Stimulated activated CD8-positive, alpha-beta memory T cell treated with anti-CD3 and anti-CD28 coated beads, Interleukin-7, amount 100 ng/mL, for 48 hours (primary cell): Measurements from ENCODE around the gene ATRIP.

Experiments used
- DNase-seq, 2 donors: peaks; one replicate each; pipeline ENCODE4 v3.0.0-alpha.2; 2020; ENCODE audit warnings: low read depth in 1 of 2; ENCODE audit errors: extremely low read depth in 1 of 2

The ATRIP gene

DNA sequence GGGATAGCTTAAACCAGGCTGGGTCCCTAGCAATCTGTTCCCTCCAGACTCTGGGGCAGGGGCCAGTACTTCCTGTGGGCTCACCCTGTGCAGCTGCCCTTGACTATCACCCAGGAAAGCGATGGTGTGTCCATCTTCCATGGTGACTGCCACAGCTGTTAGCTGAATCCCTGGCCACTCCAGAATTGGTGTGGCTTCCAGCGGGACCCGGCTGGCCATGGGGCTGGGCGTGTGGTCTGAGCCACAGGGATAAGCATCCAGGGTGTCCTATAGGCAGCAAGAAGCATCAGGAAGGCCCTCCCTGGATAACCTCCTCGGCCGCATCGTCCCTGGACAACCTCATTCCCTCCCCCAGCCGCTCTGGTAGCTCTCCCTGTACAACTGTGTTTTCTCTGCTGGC lies 23.9 kb upstream of the ATRIP start:
- no peak for DNase-seq

DNA sequence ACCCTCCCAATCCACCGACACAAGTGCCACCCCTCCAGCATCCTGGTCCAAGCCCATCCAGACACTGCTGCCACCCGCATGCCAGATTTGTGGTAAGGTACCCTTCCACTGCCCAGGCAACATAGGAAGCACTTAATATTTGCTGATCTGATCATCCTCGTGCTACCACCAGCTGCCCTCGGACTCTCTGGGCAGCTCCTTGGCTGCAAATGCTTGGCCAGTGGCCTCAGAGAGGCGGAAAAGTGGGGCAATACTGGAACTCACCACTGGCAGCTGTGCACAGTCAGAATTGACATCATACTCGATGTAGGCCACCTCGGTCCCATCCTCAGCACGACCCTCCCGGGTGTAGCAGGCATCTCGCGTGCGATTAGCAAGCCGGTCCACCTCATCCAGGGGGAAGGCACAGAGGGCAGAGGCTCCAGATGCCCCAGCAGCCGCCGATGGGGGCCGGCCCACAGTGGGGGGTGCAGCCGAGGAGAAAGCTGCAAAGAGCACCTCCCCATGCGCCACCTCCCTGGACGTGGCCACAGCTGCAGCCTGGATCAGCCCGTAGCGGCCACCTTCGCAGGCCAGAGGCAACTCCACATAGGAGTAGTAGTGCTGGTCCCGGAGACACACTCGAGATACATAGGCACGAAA lies 23.2 kb upstream of the ATRIP start:
- DNase-seq, result no peak

DNA sequence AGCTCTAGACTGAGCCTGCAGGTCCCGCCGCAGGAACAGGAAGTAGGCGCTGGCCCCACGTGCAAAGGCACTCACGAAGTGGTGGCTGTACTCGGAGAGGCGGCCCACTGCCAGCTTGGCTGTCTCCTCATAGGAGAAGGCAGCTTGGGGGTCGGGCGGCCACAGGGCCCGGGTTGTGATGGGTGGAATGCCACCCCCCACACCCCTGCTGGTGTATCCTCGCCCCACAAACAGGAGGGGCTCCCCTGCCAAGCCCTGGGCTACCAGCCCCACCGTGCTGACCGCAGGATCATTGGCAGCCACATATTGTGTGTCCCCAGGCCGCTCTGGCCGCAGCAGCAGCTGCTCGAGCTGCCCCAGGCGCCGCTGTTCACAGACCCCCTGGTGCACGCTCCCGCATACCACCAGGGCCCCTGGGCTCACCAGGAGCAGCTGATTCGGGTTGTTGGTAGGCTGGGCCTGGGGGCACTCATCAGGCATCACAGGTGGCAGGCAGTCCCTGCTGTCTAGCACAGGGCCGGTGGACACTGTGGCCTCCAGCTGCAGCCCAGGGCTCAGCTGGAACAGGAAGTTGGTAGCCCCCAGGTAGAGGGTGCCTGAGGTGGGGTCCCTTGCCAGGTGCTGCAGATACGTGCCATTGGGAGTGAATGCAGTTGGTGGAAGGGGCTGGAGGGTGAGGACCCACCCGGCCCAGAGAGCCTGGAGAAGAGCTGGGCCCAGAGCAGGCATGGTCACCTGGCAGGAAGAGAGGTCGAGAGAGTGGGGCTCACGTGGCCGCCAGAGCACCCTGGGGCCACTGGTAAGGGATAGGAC lies 22.4 kb upstream of the ATRIP start:
- no peak for DNase-seq

DNA sequence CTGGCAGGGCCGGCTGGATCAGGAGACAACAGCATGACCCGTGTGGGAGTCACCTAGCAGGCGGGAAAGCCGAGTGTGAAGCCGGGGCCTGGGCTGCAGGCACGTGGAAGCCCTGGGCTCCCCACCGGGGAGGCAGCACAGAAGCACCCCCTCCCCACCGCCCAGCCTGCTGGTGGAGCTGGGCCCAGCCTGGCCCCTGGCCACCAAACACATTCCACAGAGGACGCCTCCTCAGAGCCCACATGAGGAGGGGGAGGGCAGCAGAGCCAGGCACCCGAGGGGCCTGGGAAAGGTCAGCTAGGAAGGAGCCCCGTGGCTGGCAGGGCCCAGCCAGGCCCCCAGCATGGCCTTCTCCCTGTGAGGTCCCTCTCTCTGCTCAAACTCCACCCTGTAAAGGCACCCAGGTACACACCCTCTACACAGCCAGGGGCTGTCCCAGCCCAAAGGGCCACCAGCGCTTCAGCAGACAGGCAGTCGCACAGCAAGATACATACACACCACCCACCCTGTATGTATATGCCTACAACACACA lies 21.2 kb upstream of the ATRIP start:
- no peak for DNase-seq

DNA sequence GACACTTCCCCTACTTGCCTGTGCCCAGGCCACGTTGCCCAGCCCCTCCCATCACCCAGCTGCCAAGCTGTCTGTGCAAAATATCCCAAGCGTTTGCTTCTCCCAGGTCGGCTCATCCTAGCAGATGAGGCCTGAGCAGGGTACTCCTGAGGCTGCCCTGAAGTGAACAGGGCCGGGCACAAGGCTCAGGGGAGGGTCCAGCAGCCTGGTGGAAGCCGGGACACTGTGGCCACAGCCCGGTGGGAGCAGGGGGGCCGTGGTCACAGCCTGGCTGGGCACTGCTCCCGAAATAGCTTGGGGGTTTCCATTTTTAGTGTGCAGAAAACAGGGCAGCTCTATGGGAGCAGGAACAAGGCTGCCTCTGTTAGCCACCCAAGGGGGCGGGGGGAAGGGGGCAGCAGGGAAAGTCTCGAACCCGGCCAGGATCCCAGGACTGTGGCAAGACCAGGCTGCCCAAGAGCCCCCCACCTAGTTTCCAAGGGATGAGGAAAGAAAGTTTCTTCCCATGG lies 20.1 kb upstream of the ATRIP start:
- DNase-seq, result no peak

DNA sequence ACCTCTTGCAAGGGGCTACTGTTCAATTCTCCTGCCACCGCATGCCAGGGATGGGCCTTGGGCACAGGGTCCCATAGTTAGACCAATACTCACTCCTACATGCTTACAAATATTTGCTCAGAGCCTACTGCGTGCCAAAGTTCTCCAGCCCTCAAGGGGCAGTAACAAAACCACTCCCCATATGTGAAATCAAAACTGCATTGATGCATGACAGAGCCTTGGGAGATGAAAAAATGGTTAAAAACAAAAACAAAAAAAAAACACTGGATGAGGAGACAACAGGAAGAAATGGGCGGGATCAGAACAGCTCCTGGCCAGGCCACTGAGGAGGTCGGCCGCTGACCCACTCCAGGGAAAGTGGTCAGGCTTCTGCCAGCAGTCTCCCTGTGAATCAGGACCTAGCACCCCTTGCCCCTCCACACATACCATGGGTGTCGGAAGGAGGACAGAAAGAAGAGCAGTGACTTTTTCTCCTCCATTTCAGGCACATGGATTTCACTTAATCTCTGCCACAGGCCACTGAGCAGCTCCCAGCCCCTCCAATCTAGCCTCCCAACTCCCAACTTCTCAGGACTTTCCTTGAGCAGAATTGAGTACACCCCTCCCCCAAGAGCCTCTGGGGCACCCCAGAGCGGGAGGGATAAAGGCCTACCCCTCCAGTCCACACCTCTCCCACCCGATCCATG lies 19.4 kb upstream of the ATRIP start:
- no peak for DNase-seq

DNA sequence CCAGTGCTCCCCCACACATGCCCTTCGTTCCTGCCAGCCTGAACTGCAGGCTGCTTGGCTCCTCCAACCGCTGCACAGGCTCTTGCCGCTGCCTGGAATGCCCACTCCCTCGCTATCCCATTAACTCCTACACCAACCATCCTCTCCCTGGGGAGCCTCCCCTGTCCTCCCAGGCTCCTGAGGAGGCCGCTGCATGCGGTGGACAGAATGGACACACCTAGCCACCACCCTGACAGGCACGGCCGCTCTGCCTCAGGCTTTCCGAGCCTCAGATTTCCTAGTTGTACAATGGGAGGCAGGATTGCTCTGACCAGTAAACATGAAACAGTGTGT lies 18.9 kb upstream of the ATRIP start:
- DNase-seq, result no peak

DNA sequence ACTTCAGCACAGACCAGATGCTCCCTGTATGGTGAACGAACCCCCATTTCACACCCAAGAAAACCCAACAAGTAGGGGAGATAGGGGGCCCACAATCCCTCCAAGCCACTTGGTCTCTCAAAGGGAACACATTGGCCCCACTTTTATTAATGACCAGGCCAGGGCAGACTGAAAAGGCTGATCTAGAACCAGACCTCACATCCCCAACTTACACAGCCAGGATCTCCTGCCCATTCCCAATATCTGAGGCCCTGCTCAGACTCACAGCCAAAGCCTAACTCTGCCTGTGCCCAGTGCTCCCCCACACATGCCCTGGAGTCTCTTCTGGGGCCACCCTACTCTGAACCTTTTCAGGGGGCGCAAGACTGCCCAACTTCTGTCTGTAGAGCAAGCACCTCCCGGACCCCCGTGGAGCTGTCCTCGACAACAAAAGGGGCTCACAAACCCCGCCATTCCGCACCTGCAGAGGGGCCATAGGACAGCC lies 18.4 kb upstream of the ATRIP start:
- no peak for DNase-seq

DNA sequence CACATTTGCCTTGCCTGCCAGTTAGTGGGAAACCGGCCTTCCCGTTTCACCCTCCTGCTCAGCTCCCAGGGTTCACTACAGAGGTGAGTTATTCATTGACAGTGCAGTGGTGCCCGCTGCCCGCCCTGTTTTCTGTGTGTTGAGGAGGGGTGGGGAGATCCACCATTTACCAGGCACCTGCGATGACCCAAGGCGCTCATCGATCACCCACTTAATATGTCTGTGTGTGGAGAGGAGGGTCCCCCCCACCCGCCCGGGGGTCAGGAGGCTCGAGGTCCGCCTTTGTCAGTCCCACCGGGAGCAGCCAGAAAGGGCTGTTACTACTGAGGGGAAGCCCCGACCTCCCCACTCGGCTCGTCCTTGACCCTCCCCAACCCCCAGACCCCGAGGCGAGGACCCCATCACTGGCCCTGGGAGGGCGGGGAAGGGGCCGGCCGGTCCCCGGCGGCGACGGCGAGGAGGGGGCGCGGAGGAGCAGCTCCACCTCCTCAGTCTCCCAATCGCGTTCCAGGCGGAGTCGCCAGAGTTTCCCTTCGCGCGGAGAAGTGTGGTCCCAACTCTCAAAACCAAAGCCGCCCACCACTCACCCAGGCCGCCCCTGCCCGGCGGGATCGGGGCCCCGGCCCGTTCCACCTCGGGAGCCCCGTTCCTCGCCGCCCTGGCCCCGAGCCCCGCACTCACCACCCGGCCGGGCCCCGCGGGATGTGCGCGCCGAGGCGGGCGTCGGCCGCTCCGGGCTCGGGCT lies 17.8 kb upstream of the ATRIP start:
- no peak for DNase-seq

DNA sequence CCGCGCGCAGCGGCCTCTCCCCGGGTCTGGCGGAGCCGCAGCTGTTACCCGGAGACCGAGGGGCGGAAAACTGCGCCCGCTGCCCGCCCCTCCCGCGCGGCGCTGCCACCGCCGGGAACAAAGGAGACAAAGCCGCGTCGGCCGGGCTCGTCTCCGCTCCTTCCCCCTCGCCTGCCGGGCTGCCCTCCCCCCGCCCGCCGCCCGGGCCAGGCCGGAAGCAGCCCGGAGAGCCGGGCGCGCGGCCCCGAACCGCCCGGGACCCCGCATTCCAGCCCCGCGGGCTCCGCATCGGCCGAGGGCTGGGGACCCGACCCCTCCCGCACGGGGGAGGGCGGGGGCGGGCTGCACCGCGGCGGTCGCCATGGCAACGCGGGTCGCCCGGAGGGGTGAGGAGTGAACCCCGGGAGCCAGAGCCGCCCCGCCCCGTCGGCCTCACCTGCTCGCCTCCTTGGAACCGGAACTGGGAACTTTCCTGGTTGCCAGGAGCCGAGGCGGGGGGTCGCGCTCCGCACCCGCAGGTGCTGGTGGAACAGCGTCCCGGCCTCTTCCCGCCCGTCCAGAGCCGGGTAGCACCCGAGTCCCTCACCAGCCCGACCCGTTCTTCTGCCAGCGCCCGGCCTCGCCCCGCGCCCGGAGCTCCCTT lies 17.1 kb upstream of the ATRIP start:
- DNase-seq, result no peak

DNA sequence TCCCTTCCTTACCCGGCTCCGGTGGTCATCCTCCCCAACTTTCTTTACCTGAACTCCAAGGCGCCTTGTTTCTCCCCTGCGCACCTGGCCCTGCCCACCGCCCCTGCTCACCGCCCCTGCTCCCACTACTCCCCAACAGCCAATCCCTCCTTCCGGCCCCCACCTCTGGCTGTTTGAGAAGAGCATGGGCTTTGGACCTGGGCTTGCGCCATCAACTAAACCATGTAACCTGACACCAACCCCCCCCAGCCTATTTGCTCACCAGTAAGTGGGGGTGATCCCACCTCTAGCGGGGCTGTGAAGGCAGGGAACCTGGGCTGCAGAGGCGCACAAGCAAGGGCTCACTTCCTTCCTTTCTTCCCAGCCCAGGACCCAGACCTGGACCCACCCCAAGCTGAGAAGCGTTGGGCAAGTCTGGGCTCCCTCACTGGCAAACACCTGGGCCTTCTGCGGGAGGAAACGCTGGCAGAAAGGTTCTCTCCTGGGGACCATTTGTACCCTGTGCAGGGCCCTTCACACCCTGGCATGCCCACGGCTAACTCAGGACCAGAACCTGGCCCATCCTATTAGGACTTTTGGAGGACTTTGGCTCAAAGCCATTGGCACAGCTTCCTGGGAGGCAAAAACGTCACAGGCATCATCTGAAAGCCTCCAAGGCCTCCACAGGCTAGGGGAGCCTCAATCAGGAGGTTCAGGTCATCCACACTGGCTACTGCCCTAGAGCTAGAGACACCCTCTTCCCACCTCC lies 16.4 kb upstream of the ATRIP start, which contains the start of gene PLXNB1:
Gene PLXNB1, minus strand, starts transcription at position 127 of the 748 bp plus-strand sequence. CDS start 5,475 bp downstream, outside the sequence.
- no peak for DNase-seq

DNA sequence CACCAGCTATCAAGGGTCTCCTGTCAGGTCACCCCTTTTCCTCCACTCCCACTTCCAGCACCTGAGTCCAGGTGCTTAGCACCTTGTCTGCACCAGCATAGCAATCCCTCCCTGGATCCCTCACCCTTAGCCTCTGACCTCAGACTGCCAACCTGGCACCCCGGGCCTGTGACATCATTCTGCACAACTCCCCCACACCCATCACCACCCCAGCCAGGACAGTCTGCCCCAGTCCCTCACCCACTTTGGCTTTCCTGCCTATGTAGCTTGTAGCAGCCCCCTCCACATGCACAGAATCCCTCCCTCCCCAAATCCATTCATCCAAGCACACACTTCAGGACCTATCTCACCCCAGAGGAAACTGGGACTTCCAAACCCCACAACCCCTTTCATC lies 15.8 kb upstream of the ATRIP start:
- DNase-seq, result no peak

DNA sequence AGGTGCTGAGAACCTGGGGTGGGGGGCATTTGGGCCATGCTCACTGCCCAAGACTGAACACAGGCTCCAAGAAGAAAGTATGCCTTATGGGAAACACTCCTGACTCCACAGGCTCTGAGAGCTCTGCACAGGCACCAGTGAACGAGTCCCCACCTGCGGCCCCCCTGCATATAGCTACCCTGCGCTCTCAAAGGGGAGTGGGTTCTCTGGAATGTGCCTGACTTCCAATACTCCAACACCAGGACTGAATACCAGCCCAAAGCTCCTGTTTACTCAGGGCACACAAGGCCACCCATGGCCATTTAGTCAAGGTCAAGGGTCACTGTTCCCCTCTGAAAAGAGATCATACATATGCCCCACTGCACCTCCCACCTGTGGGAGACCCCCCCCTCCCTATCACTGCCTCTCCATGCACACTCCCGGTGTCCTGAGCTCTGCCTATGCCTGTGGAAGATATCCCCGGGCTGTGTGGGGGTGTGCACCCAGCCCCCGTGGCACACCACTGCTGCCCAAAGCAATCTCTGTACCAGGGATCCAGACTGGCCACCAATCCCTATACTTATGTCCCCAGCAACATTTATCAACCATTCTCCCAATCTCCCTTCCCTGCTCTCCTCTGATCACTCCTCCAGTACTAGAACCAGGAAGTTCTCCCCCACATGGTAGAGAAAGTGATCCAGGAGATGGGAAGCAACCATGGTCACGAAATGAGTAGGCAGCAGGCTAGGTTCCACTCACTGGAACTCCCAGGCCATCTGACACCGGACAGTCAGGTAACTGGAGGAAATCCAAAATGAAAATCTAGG lies 15.1 kb upstream of the ATRIP start:
- DNase-seq, result no peak

DNA sequence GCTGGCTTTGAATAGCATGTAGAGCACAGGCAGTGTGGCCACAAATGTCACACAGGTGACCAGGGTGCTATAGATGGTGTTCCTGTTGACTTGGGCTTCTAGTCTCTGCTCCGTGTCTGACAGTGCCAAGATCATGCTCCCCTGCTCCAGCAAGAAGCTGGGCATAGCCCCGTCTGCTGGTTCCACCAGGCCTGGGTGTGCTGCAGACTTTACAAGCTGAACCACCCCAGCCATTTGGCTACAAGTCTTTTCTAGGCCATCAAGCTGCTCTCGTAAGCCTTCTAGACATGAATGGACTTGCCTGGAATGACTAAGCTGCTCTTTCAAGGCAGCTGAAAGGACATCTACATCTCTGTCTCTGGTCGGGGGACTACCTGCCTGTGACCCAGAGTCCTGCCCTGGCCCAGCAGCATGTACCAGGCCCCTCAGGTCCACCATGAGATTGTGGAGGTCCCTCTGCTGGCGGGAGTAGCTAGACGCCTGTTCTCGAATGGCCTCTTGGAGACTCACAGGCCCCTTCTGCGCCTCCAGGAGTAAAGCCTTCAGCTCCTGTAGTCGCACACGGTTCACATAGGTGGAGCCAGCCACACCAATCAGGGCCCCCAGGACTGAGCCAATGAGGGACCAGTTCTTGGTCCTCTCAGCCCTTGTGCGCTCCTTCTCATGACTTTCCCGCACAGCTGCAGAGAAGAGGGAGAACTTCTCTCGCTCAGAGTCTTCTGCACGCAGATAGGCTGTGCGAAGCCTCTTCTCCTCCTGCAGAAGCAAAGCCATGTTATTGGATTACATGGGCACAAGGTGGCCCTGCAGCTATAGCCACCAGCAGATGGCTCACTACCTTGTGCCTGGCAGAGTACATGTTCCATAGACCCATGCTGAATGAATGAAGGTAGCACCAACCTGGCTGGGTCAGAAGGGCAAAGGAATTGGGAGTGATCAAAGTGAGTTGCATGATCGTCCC lies 13.8 kb upstream of the ATRIP start:
- no peak for DNase-seq

DNA sequence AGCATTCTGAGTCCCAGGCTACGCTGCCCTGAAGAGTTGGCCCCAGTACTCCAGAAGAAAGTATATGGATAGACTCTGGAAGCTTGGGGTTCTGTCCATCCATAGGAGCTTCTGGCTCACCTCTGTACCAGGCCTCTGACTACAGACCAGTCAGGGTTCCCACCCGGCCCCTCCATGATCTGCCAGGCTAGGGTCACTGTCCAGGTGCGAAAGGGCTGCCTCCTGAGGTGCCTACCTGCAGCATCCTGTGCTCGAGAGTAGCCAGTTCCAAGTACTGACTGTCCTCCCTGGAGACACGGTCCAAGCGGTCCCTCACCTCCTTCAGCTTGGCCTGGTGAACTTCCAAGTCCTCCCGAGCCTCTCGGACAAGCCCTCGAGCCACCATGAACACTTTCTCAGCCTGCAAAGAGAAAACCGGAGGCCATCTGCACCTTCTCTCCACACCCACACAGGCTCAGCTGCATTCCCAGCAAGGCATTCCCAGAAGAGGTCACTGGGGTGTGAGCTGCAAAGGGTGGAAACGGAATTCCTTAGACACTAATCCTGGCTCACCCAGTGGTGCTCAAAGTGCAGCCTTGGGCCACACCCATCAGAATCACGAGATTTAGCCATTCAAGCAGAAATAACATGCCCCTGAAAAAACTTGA lies 12.9 kb upstream of the ATRIP start:
- DNase-seq, result no peak

DNA sequence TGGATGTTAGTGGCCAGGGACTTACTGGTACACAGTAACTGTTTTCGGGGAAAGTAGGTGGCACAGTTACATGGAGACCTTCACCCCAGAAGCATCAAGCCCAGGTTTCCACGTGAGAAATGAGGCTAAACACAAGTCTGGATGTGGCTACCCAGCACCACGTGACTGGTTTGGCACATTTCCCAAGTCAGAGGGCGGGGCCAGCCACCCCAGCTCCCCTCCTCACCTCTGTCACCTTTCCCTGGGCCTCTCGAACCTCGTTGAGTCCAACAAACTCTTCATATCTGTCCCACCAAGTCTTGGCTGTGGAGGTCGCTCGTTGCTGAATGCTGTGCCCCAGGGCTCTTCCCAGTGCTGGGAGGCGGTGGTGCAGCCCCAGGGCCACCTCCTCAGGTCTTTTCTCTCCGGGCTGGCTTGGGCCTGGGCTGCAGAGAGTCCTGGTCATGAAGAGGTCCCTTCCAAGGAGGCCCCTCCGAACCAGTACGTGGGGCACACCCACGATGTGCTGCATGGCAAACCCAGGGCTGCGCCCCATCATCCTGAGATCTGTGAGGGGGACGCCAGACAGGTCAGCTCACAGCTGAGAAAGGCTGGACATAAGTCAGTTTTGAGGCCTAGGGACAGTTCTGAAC lies 11.8 kb upstream of the ATRIP start:
- no peak for DNase-seq

DNA sequence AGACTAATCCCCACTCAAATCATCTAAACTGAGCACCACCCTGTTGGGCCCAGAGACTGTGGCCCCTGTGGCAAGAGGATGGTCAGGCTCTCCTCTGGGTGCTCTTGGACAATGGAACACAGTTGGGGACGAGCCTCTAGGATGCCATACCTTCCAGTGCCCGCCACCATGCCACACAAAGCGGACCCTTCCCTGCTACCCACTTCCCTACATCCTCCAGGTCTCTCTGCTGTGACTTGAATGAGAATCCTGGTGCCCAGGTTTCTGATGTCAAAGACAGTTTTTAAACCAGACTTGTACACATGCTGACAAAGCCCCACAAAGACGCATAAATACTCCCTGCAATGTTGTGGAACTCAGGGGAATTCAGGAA lies 11.3 kb upstream of the ATRIP start:
- no peak for DNase-seq
